Endometrial microvascular endothelial cells (primary cell): Measurements from ENCODE around the gene RNF44. TPM values are rescaled to one million over a fixed set of nuclear protein-coding genes. Genes with fewer than 3 reads are reported as not detected.
"Not testable (repeated sequence)": the region's sequence is repeated elsewhere in the genome, so short reads cannot be mapped to it uniquely, and the experiment has no call there.

Source experiments
- in situ Hi-C: cut with HindIII; loops from 2 replicates; pipeline ENCODE4 v1.10.0; 2017; ENCODE audit warnings: low sequenced_read_pairs, low pct_unique_long_range_greater_than_20kb; ENCODE audit errors: inconsistent ontology term
- total RNA-seq: library from RNA; depleted of rRNA; stranded (reverse); fragments of >200 nt; gene quantifications from one replicate; pipeline ENCODE4 v1.2.3, GENCODE V29; 2015; ENCODE audit errors: inconsistent ontology term

RNF44 gene
- total RNA-seq, 1 donor from 2014 or later = 4.8 TPM

- in situ Hi-C loops = no loop called here
Measured at GRCh38 chr5:176553260-176554085, 16.3 kb upstream of the RNF44 start.

- in situ Hi-C loops = no loop called here
Measured at GRCh38 chr5:176552332-176552869, 15.2 kb upstream of the RNF44 start.

- in situ Hi-C loops = not testable (repeated sequence)
Measured at GRCh38 chr5:176550937-176551336, 13.7 kb upstream of the RNF44 start.

GRCh38 chr5:176550275-176550831 is 13.2 kb upstream of the RNF44 start:
- in situ Hi-C loops = no loop called here

- in situ Hi-C loops = no loop called here
Measured at GRCh38 chr5:176549871-176550270, 12.7 kb upstream of the RNF44 start.

- in situ Hi-C loops = no loop called here
Measured at GRCh38 chr5:176548967-176549444, 11.8 kb upstream of the RNF44 start, which contains the start of gene CDHR2. Gene CDHR2, plus strand, starts transcription at chr5:176549342. Its CDS starts 16,011 bp downstream, at chr5:176565353.

- in situ Hi-C loops = no loop called here
Measured at GRCh38 chr5:176547802-176548201, 10.6 kb upstream of the RNF44 start.

- in situ Hi-C loops = no loop called here
Measured at GRCh38 chr5:176545737-176546509, 8.7 kb upstream of the RNF44 start.

GRCh38 chr5:176545388-176545736 is 8.2 kb upstream of the RNF44 start:
- in situ Hi-C loops = no loop called here

- in situ Hi-C loops = no loop called here
Measured at GRCh38 chr5:176543428-176544182, 6.4 kb upstream of the RNF44 start.

- in situ Hi-C loops = no loop called here
Measured at GRCh38 chr5:176542596-176543427, 5.6 kb upstream of the RNF44 start.

- in situ Hi-C loops = no loop called here
Measured at GRCh38 chr5:176542135-176542595, 5.0 kb upstream of the RNF44 start.

GRCh38 chr5:176541338-176542134 is 4.3 kb upstream of the RNF44 start:
- in situ Hi-C loops = no loop called here

GRCh38 chr5:176540956-176541337 is 3.7 kb upstream of the RNF44 start:
- in situ Hi-C loops = no loop called here

- in situ Hi-C loops = no loop called here
Measured at GRCh38 chr5:176540476-176540899, 3.3 kb upstream of the RNF44 start.

GRCh38 chr5:176538989-176539384 is 1.8 kb upstream of the RNF44 start:
- in situ Hi-C loops = no loop called here
